Osteoblast (primary cell): ENCODE measurements around the gene SPATA9. TPM values are rescaled to one million over a fixed set of nuclear protein-coding genes. Genes with fewer than 3 reads are reported as not detected.
A peak's percentile ranks its signal among the peaks of the same experiment; 100 is the strongest.
"Not testable (repeated sequence)": the region's sequence is repeated elsewhere in the genome, so short reads cannot be mapped to it uniquely, and the experiment has no call there.

Experiments used
- DNase-seq: peaks from one replicate; pipeline ENCODE4 v3.0.0; 2011; ENCODE audit warnings: low spot score, mixed read lengths; ENCODE audit not compliant: insufficient read length; ENCODE audit errors: missing footprints
- H2AFZ ChIP-seq: 2 replicates; pipeline ENCODE4 v1.6.0; 2011; ENCODE audit warnings: mild to moderate bottlenecking, low read length
- H3K27ac ChIP-seq: 2 replicates; pipeline ENCODE4 v1.5.1; 2011; ENCODE audit warnings: mild to moderate bottlenecking, low read depth, low read length, moderate library complexity
- H3K27me3 ChIP-seq: 2 replicates; pipeline ENCODE4 v1.6.0; 2012; ENCODE audit warnings: mild to moderate bottlenecking, control low read depth, inconsistent platforms, low read length, moderate library complexity; ENCODE audit not compliant: insufficient read depth
- H3K36me3 ChIP-seq: 2 replicates; pipeline ENCODE4 v1.5.1; 2011; ENCODE audit warnings: mild to moderate bottlenecking, low read length, control low read depth, moderate library complexity; ENCODE audit not compliant: insufficient read depth
- H3K4me1 ChIP-seq: 2 replicates; pipeline ENCODE4 v1.5.1; 2011; ENCODE audit warnings: mild to moderate bottlenecking, low read length, control low read depth, moderate library complexity; ENCODE audit not compliant: insufficient read depth
- H3K4me2 ChIP-seq: 2 replicates; pipeline ENCODE4 v1.6.0; 2011; ENCODE audit warnings: mild to moderate bottlenecking, low read length; ENCODE audit not compliant: insufficient read depth
- H3K4me3 ChIP-seq: fragments of 200-600 bp; sonication (generic); 3 replicates; pipeline ENCODE4 v1.5.1; 2012; ENCODE audit warnings: mild to moderate bottlenecking, low read length, inconsistent platforms; ENCODE audit not compliant: insufficient read depth
- H3K79me2 ChIP-seq: 2 replicates; pipeline ENCODE4 v1.6.0; 2012; ENCODE audit warnings: mild to moderate bottlenecking, low read length, control low read depth, inconsistent platforms; ENCODE audit not compliant: insufficient read depth
- H3K9me3 ChIP-seq: 2 replicates; pipeline ENCODE4 v1.5.1; 2011; ENCODE audit warnings: low read depth, low read length, control low read depth
- H4K20me1 ChIP-seq: 2 replicates; pipeline ENCODE4 v1.6.0; 2012; ENCODE audit warnings: mild to moderate bottlenecking, low read length, control low read depth; ENCODE audit not compliant: insufficient read depth
- total RNA-seq: library from RNA; depleted of rRNA; stranded (reverse); fragments of >200 nt; gene quantifications from 2 replicates; pipeline ENCODE4 v1.2.3, GENCODE V29; 2012
- TF ChIP-seq, protein P1 (sequence below): IDR thresholded peaks from 2 replicates; pipeline ENCODE4 v1.5.1; 2011; ENCODE audit warnings: mild to moderate bottlenecking, low read depth, low read length, moderate library complexity; ENCODE audit errors: extremely low read depth

SPATA9 gene
- total RNA-seq, 1 donor, result 0.36 TPM

GRCh38 chr5:95711501-95712346, 28.9 kb upstream of the SPATA9 start:
- Histone ChIP-seq H3K4me1 (peaks cover 23% of the 10 kb centered on the region), H3K36me3 (no peaks in the 10 kb centered on the region), H3K9me3 (no peaks in the 10 kb centered on the region), H4K20me1 (no peaks in the 10 kb centered on the region), H3K4me2 (no peak overlapping the region), H3K4me3 (no peak overlapping the region), H3K27ac (no peak overlapping the region), H2AFZ (no peak overlapping the region), H3K79me2 (no peaks in the 10 kb centered on the region), H3K27me3 (no peaks in the 10 kb centered on the region)
- TF ChIP-seq, protein P1, sequence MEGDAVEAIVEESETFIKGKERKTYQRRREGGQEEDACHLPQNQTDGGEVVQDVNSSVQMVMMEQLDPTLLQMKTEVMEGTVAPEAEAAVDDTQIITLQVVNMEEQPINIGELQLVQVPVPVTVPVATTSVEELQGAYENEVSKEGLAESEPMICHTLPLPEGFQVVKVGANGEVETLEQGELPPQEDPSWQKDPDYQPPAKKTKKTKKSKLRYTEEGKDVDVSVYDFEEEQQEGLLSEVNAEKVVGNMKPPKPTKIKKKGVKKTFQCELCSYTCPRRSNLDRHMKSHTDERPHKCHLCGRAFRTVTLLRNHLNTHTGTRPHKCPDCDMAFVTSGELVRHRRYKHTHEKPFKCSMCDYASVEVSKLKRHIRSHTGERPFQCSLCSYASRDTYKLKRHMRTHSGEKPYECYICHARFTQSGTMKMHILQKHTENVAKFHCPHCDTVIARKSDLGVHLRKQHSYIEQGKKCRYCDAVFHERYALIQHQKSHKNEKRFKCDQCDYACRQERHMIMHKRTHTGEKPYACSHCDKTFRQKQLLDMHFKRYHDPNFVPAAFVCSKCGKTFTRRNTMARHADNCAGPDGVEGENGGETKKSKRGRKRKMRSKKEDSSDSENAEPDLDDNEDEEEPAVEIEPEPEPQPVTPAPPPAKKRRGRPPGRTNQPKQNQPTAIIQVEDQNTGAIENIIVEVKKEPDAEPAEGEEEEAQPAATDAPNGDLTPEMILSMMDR, result no peak
- peak; percentile 61 for DNase-seq

GRCh38 chr5:95710651-95711500, 28.1 kb upstream of the SPATA9 start:
- not testable (repeated sequence) for H3K27ac ChIP-seq, H4K20me1 ChIP-seq, DNase-seq, H3K36me3 ChIP-seq, H3K4me2 ChIP-seq, H3K9me3 ChIP-seq, H3K27me3 ChIP-seq, H2AFZ ChIP-seq, H3K79me2 ChIP-seq, H3K4me3 ChIP-seq
- peaks cover 19% of the 10 kb centered on the region for H3K4me1 ChIP-seq

DNA sequence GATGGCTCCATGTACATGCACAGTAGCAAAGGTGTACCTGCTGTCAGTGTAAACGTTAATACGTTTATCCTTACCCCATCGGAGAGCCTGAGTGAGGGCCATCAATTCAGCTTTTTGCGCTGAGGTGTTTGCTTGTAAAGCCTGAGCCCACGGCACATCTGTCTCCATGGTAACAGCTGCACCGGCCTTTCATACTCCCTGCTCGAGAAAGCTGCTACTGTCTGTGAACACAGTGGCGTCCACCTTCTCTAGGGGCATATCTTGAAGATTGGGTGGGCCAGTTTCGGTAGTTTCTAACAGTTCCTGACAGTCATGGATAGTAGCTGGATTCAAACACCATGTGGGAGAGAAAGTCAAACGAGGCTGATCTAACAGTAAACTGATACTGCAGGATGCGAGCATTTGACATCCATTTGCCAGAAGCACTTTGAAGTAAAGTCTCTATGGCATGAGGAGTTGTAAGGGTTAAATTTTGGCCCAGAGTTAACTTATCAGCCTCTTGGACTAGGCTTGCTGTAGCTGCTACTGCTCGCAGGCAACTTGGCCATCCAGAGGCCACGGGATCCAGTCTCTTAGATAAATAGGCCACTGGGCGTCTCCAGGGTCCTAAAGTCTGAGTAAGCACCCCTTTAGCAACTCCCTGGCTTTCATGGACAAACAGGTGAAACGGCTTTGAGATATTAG, 27.3 kb upstream of the SPATA9 start:
- no peaks in the 10 kb centered on the region for H4K20me1 ChIP-seq
- H3K27me3 ChIP-seq, result no peaks in the 10 kb centered on the region
- H3K36me3 ChIP-seq, result no peaks in the 10 kb centered on the region
- H3K9me3 ChIP-seq, result no peaks in the 10 kb centered on the region
- H3K4me3 ChIP-seq, result no peak overlapping the region
- peaks cover 11% of the 10 kb centered on the region for H3K4me1 ChIP-seq
- H3K4me2 ChIP-seq, result no peak overlapping the region
- H3K27ac ChIP-seq, result no peak overlapping the region
- no peaks in the 10 kb centered on the region for H3K79me2 ChIP-seq
- TF ChIP-seq, protein P1, result no peak
- no peak overlapping the region for H2AFZ ChIP-seq
- no peak for DNase-seq

DNA sequence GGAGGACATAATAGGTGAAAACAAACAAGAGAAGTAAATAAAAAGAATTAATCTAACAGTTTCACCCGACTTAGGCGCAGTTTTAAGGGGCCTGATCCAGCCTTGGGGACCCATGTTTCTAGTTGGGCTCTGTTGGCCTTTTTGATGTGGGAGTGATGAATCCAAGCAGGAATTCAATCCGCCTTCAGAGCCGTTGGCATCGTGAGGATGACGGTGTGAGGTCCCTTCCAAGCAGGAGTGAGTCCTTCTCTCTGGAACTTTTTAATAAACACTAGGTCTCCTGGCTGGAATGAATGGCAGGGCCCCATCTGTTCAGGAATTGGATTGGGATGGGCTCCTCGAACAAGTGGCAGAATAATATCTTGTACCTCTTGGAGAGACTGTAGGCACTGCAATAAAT, 26.1 kb upstream of the SPATA9 start:
- H3K4me1 ChIP-seq, result peaks cover 9% of the 10 kb centered on the region
- H3K9me3 ChIP-seq, result no peaks in the 10 kb centered on the region
- TF ChIP-seq, protein P1, result no peak

GRCh38 chr5:95707534-95708188, 24.9 kb upstream of the SPATA9 start:
- not testable (repeated sequence) for H3K4me3 ChIP-seq, H3K9me3 ChIP-seq, H3K4me1 ChIP-seq, H4K20me1 ChIP-seq, H3K36me3 ChIP-seq, H3K27me3 ChIP-seq, H3K27ac ChIP-seq, H2AFZ ChIP-seq, H3K79me2 ChIP-seq, DNase-seq, H3K4me2 ChIP-seq

More for the DNA sequence above, 26.1 kb upstream of the SPATA9 start:
- Histone ChIP-seq H4K20me1 (no peaks in the 10 kb centered on the region), H2AFZ (no peak overlapping the region), H3K4me2 (no peak overlapping the region), H3K4me3 (no peak overlapping the region), H3K27ac (no peak overlapping the region), H3K27me3 (no peaks in the 10 kb centered on the region), H3K79me2 (no peaks in the 10 kb centered on the region), H3K36me3 (no peaks in the 10 kb centered on the region)
- DNase-seq, result no peak
